Fibroblast of villous mesenchyme (primary cell): ENCODE data around the gene ARL5A. TPM values are rescaled to one million over a fixed set of nuclear protein-coding genes. Genes with fewer than 3 reads are reported as not detected.

Experiments used
- DNase-seq: peaks from one replicate; pipeline ENCODE4 v3.0.0-alpha.2; 2010; ENCODE audit warnings: low read depth
- H3K4me3 ChIP-seq: 2 replicates; pipeline ENCODE4 v1.5.1; 2011; ENCODE audit warnings: low read depth, mild to moderate bottlenecking, low read length
- CTCF ChIP-seq: IDR thresholded peaks from 2 replicates; pipeline ENCODE4 v1.5.1; 2012; ENCODE audit warnings: low read depth, mild to moderate bottlenecking, low read length; ENCODE audit not compliant: insufficient read depth
- total RNA-seq: library from RNA; depleted of rRNA; stranded (reverse); fragments of >200 nt; gene quantifications from 2 replicates; pipeline ENCODE4 v1.2.3, GENCODE V29; 2012

The ARL5A gene
- total RNA-seq, 1 donor = 59.6 TPM

- no peak overlapping the region for H3K4me3 ChIP-seq
Observed at GRCh38 chr2:151781642-151782041, 46.6 kb downstream of the ARL5A start.

DNA sequence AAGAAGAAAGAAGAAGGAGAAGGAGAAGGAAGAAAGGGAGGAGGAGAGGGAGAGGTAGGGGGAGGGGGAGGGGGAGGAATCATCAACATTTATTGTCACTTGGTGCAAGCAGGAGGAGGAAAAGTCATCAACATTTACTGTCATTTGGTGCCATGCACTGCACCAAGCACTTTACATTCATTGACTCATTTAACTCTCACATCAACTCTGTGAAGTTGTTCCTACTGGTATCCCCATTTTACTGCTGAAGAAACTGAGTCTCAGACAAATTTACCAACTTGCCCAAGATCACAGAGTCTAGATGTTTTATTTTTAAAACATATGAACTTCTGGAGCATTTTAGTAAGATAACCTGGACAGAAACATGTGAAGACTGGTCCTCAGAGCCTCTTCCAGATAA is 47.3 kb downstream of the ARL5A start:
- no peak for TF ChIP-seq CTCF
- no peak overlapping the region for H3K4me3 ChIP-seq
- DNase-seq = no peak

More at GRCh38 chr2:151781642-151782041, 46.6 kb downstream of the ARL5A start:
- no peak for DNase-seq
- TF ChIP-seq CTCF = no peak

GRCh38 chr2:151777935-151778334 is 50.3 kb downstream of the ARL5A start:
- no peak for DNase-seq
- H3K4me3 ChIP-seq = no peak overlapping the region
- TF ChIP-seq CTCF = no peak

DNA sequence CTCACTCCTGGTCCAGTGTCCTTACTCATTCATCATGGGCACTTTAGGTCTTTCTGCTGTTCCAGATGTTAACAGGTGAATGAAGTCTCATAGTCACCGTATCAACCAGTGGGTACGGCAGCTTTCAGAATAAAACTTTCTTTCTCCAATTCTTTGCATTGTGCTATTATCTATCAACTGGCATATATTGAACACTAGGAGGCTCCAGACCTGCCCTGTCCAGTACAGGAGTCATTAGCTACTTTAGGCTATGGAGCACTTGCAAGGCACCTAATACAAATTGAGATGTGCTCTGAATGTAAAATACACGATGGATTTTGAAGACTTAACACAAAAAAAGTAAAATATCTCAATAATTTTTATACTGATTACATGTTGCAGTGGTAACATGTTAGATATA is 50.7 kb downstream of the ARL5A start:
- H3K4me3 ChIP-seq = no peak overlapping the region
- DNase-seq = no peak
- TF ChIP-seq CTCF = peak; percentile 5

- no peak for TF ChIP-seq CTCF
- no peak overlapping the region for H3K4me3 ChIP-seq
- DNase-seq = no peak
Observed at GRCh38 chr2:151776367-151776766, 51.9 kb downstream of the ARL5A start.

- no peak for TF ChIP-seq CTCF
- DNase-seq = peak; percentile 18
- H3K4me3 ChIP-seq = no peak overlapping the region
Observed at GRCh38 chr2:151775057-151775740, 53.0 kb downstream of the ARL5A start.

GRCh38 chr2:151774506-151774905 is 53.7 kb downstream of the ARL5A start:
- TF ChIP-seq CTCF = no peak
- no peak overlapping the region for H3K4me3 ChIP-seq

More at GRCh38 chr2:151774506-151774905, 53.7 kb downstream of the ARL5A start:
- peak; percentile 87 for DNase-seq
